Esophagus squamous epithelium (tissue), 4 donors: ENCODE measurements around the gene GREM1.

Experiments used
- POLR2A ChIP-seq, 4 donors: fragments of 450-650 bp; IDR thresholded peaks; one replicate each; pipeline ENCODE4 v1.6.1; 2017; ENCODE audit warnings: antibody characterized with exemption in 4 of 4, mild to moderate bottlenecking in 4 of 4, moderate library complexity in 3 of 4
- TF ChIP-seq, protein P1 (sequence below), 6 experiments: fragments of 450-650 bp in 4 of 6; fragments of 200-600 bp in 2 of 6; sonication (generic) in 2 of 6; IDR thresholded peaks; one replicate each; pipeline ENCODE4 v1.5.1; 2016 to 2019; ENCODE audit warnings: antibody characterized with exemption in 6 of 6, mild to moderate bottlenecking in 4 of 6, moderate library complexity in 4 of 6

DNA sequence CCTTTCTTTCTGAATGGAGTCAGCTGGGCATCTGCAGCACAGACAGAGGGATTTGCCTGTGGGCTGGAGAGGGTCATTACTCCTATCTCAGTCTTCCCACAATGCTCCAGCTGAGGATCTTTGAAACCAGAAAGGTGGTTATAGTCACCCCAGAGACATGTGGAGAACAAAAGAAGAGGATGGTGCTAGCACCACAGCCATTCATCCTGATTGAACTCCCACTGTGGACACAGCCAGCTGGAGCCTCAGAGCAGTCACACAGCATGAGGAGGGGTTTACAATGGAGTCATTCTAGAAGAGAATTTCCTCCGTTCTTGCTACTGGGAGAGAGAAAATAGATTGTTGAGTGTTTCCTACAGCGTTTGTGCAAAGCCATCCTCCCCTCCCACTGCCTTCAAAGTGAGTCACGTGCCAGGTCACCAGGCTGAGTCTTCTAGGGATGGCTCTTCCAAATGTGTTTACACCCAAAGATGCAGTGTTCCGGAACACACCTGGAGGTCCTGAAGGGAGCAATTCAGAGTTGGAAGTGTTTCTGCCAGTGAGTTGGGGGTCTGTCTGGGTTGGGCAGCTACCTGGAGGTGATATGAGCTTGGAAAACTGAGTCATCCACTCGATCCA is 18.9 kb upstream of the GREM1 start:
- TF ChIP-seq POLR2A (IDR thresholded peaks at IDR 0.05) = no peak
- TF ChIP-seq, protein P1, sequence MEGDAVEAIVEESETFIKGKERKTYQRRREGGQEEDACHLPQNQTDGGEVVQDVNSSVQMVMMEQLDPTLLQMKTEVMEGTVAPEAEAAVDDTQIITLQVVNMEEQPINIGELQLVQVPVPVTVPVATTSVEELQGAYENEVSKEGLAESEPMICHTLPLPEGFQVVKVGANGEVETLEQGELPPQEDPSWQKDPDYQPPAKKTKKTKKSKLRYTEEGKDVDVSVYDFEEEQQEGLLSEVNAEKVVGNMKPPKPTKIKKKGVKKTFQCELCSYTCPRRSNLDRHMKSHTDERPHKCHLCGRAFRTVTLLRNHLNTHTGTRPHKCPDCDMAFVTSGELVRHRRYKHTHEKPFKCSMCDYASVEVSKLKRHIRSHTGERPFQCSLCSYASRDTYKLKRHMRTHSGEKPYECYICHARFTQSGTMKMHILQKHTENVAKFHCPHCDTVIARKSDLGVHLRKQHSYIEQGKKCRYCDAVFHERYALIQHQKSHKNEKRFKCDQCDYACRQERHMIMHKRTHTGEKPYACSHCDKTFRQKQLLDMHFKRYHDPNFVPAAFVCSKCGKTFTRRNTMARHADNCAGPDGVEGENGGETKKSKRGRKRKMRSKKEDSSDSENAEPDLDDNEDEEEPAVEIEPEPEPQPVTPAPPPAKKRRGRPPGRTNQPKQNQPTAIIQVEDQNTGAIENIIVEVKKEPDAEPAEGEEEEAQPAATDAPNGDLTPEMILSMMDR (IDR thresholded peaks at IDR 0.05) = no peak
